HepG2 (cell line): ENCODE results near the gene CSKMT. TPM values are rescaled to one million over a fixed set of nuclear protein-coding genes. Genes with fewer than 3 reads are reported as not detected.

Experiments used
- ATAC-seq: fragments of 200-7000 bp; cut with Tn5 transposase; 3 replicates; pipeline ENCODE4 v1.9.1; 2020; ENCODE audit warnings: mild to moderate bottlenecking, moderate library complexity
- BruUV-seq: library from RNA; stranded (reverse); fragments of 400-500 nt; replicated peaks from 2 replicates; lab custom pipeline; 2021; lab: Mats Ljungman, UMichigan
- CTCF ChIA-PET: fragments of 300-600 bp; formaldehyde crosslinking; extraction: SDS; loops from one replicate; lab custom pipeline; 2021; ENCODE audit warnings: low total read pairs, inconsistent platforms, low intra/inter-chr PET ratio; lab: Yijun Ruan, JAX
- POLR2A ChIA-PET: fragments of 350-600 bp; sonication (Branson Sonifier 250); formaldehyde crosslinking; loops from one replicate; lab custom pipeline; 2020; ENCODE audit warnings: antibody characterized with exemption, inconsistent platforms; lab: Yijun Ruan, JAX
- DNase-seq: peaks from one replicate; pipeline ENCODE4 v3.0.0-alpha.2; 2015; ENCODE audit warnings: low spot score
- FAIRE-seq: peaks from 3 replicates; lab custom pipeline; 2011; peaks lifted over from hg19 to GRCh38; lab: Jason Lieb, UNC
- H2AFZ ChIP-seq: one replicate; pipeline ENCODE4 v1.6.1; 2011; ENCODE audit warnings: low read length, inconsistent platforms
- H3K27ac ChIP-seq: fragments of 300-600 bp; 3 replicates; pipeline ENCODE4 v1.8.0; 2011; ENCODE audit warnings: mixed run types, mild to moderate bottlenecking, mixed read lengths, low read length, inconsistent platforms; ENCODE audit not compliant: insufficient read depth; ENCODE audit errors: extremely low read length
- H3K27me3 ChIP-seq, 2 experiments: fragments of 200-600 bp in 1 of 2; 2 replicates in 1 of 2; 3 replicates in 1 of 2; pipeline versions ENCODE4 v1.6.0 to v1.8.0; 2011; ENCODE audit warnings: low read length in 2 of 2, mild to moderate bottlenecking in 2 of 2, moderate library complexity in 2 of 2, inconsistent platforms in 1 of 2; ENCODE audit not compliant: insufficient read depth in 2 of 2, control insufficient read depth in 1 of 2
- H3K36me3 ChIP-seq, 2 experiments: fragments of 200-600 bp in 1 of 2; replicated peaks in 1 of 2; 2 replicates in 1 of 2; 3 replicates in 1 of 2; pipeline versions ENCODE4 v1.5.1 to v1.8.0; 2011; ENCODE audit warnings: low read length in 2 of 2, inconsistent platforms in 1 of 2; ENCODE audit not compliant: insufficient read depth in 2 of 2, control insufficient read depth in 1 of 2
- H3K4me1 ChIP-seq: 2 replicates; pipeline ENCODE4 v1.5.1; 2012; ENCODE audit warnings: low read length, inconsistent platforms; ENCODE audit not compliant: insufficient read depth
- H3K4me2 ChIP-seq: 2 replicates; pipeline ENCODE4 v1.6.0; 2011; ENCODE audit warnings: low read depth, low read length, inconsistent platforms
- H3K4me3 ChIP-seq, 3 experiments: fragments of 200-600 bp in 1 of 3; sonication (generic), shearing (Covaris generic) in 1 of 3; replicated peaks in 1 of 3; 2 replicates each; pipeline ENCODE4 v1.5.1; 2011 to 2016; ENCODE audit warnings: low read length in 3 of 3, inconsistent platforms in 2 of 3, low read depth in 2 of 3, mild to moderate bottlenecking in 2 of 3, control low read depth in 1 of 3, mixed read lengths in 1 of 3; ENCODE audit not compliant: insufficient read depth in 1 of 3
- H3K79me2 ChIP-seq: one replicate; pipeline ENCODE4 v1.6.1; 2011; ENCODE audit warnings: low read length, inconsistent platforms; ENCODE audit not compliant: insufficient read depth
- H3K9ac ChIP-seq: 2 replicates; pipeline ENCODE4 v1.6.0; 2011; ENCODE audit warnings: mild to moderate bottlenecking, low read depth, low read length, inconsistent platforms; ENCODE audit not compliant: insufficient read depth
- H3K9me3 ChIP-seq: 2 replicates; pipeline ENCODE4 v1.5.1; 2012; ENCODE audit warnings: mild to moderate bottlenecking, low read length
- H4K20me1 ChIP-seq: 2 replicates; pipeline ENCODE4 v1.6.0; 2011; ENCODE audit warnings: inconsistent platforms, mild to moderate bottlenecking, low read length, moderate library complexity; ENCODE audit not compliant: insufficient read depth
- JDP2 ChIP-seq: sonication (generic); formaldehyde crosslinking; IDR thresholded peaks from 2 replicates; pipeline ENCODE4 v1.8.1; 2022; ENCODE audit warnings: missing genetic modification reagents, borderline replicate concordance
- SIX1 ChIP-seq: sonication (generic); formaldehyde crosslinking; IDR thresholded peaks from 2 replicates; pipeline ENCODE4 v1.4.0; 2020; ENCODE audit warnings: missing genetic modification reagents, borderline replicate concordance
- WGBS: methylation state at CpG from one replicate; pipeline ENCODE4 v1.1.6; 2017; ENCODE audit warnings: low lambda C conversion rate; 5-methylcytosine and 5-hydroxymethylcytosine counted together
- in situ Hi-C: cut with HindIII; loops from 2 replicates; pipeline ENCODE4 v1.10.0; 2017; ENCODE audit warnings: low pct_unique_long_range_greater_than_20kb; ENCODE audit not compliant: extremely low pct_ligation_motif_present
- intact Hi-C: fragments of 100-400 bp; cut with micrococcal nuclease; formaldehyde crosslinking; loops from one replicate; pipeline ENCODE4 v1.10.0; 2022; ENCODE audit not compliant: unreplicated experiment
- polyA plus RNA-seq, 8 experiments: library from polyadenylated mRNA; depleted of rRNA in 3 of 8; stranded (reverse) in 7 of 8; unstranded in 1 of 8; fragments of >200 nt; fragmentation: Illumina TruSeq in 4 of 8; extraction: Trizol in 4 of 8; gene quantifications; 2 replicates each; pipeline versions ENCODE4 v1.2.1 to v1.2.3, GENCODE V29; 2011 to 2016; ENCODE audit warnings: low read depth in 4 of 8, missing spikeins in 1 of 8, mixed read lengths in 1 of 8; ENCODE audit not compliant: insufficient read depth in 1 of 8
- total RNA-seq, 5 experiments: library from RNA; depleted of rRNA; stranded (reverse); fragments of >200 nt; fragmentation: Illumina TruSeq; extraction: Trizol; gene quantifications; 2 replicates each; pipeline ENCODE4 v1.2.3, GENCODE V29; 2016; ENCODE audit warnings: low read depth in 1 of 5
- TF ChIP-seq, protein P1 (sequence below): sonication (generic); formaldehyde crosslinking; IDR thresholded peaks from 2 replicates; pipeline ENCODE4 v1.4.0; 2020; ENCODE audit warnings: missing genetic modification reagents
- TF ChIP-seq, protein P2 (sequence below): sonication (generic); formaldehyde crosslinking; IDR thresholded peaks from 2 replicates; pipeline ENCODE4 v1.8.1; 2023; ENCODE audit warnings: mild to moderate bottlenecking, missing genetic modification reagents

CSKMT gene
- total and polyA plus RNA-seq, 2 of the 13 experiments (the other 11 are each of a cell fraction or from before 2014, with no cell fraction given): 7.6 to 31.8 TPM

DNA sequence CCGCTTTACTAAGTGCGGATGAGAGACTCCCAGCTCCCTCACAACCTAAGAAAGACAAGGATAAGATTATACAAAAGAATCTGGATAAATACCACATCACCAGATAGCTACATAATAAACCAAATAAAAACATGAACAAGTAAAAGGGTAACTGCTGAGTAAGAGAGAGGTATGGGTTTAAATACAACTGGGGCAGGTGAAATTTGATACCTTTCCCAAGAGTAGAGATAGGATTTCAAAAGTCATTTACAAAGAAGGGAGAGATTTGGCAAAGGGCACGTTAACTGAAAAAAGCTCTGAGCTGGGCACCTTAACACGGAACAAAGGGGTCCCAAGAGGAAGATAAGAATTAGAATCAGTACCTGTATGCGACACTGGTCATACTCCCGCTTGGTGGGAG lies 12.0 kb downstream of the CSKMT start:
- CTCF ChIA-PET: no interaction called here
- in situ Hi-C loops: no loop called here

More for the DNA sequence above, 12.0 kb downstream of the CSKMT start:
- Histone ChIP-seq H3K4me3 (no peak overlapping the region), H3K27me3 (no peaks in the 10 kb centered on the region), H3K79me2 (peaks cover 16% of the 10 kb centered on the region), H3K9ac (peak overlapping the region; percentile 94; the same call in 1 of the 2 replicates), H2AFZ (no peak overlapping the region), H3K4me2 (peak overlapping the region; percentile 98; the same call in 1 of the 2 replicates), H4K20me1 (no peaks in the 10 kb centered on the region), H3K27ac (no peak overlapping the region), H3K4me1 (peaks cover 53% of the 10 kb centered on the region), H3K36me3 (peaks cover 0 to 7% of the 10 kb centered on the region in 2 experiments; a peak in 1 of 5 replicates), H3K9me3 (no peaks in the 10 kb centered on the region)
- DNase-seq (no peak), FAIRE-seq (no peak), ATAC-seq (no peak)
- intact Hi-C loops: no loop called here
- WGBS: 95% methylated on average over 6 of the region's 6 CpGs
- TF ChIP-seq JDP2 (CRISPR knock-in tag): no peak
- TF ChIP-seq SIX1: peak; percentile 42; the same call in 1 of the 2 replicates
- TF ChIP-seq, protein P1, sequence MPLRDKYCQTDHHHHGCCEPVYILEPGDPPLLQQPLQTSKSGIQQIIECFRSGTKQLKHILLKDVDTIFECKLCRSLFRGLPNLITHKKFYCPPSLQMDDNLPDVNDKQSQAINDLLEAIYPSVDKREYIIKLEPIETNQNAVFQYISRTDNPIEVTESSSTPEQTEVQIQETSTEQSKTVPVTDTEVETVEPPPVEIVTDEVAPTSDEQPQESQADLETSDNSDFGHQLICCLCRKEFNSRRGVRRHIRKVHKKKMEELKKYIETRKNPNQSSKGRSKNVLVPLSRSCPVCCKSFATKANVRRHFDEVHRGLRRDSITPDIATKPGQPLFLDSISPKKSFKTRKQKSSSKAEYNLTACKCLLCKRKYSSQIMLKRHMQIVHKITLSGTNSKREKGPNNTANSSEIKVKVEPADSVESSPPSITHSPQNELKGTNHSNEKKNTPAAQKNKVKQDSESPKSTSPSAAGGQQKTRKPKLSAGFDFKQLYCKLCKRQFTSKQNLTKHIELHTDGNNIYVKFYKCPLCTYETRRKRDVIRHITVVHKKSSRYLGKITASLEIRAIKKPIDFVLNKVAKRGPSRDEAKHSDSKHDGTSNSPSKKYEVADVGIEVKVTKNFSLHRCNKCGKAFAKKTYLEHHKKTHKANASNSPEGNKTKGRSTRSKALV (CRISPR knock-in tag): no peak
- TF ChIP-seq, protein P2, sequence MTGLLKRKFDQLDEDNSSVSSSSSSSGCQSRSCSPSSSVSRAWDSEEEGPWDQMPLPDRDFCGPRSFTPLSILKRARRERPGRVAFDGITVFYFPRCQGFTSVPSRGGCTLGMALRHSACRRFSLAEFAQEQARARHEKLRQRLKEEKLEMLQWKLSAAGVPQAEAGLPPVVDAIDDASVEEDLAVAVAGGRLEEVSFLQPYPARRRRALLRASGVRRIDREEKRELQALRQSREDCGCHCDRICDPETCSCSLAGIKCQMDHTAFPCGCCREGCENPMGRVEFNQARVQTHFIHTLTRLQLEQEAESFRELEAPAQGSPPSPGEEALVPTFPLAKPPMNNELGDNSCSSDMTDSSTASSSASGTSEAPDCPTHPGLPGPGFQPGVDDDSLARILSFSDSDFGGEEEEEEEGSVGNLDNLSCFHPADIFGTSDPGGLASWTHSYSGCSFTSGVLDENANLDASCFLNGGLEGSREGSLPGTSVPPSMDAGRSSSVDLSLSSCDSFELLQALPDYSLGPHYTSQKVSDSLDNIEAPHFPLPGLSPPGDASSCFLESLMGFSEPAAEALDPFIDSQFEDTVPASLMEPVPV: no peak
- no TSS peak for BruUV-seq
- POLR2A ChIA-PET: interaction anchor here (1.1 to 5.4 kb wide), 4 partner anchors 10 to 86 kb away, joined by 4 to 64 read pairs (median 6); partner anchors contain the start of genes C11orf98, CSKMT, INTS5 and TUT1
